HG03064 (cell line): ENCODE measurements around the gene HSPB1.
"Not testable (repeated sequence)": the region's sequence is repeated elsewhere in the genome, so short reads cannot be mapped to it uniquely, and the experiment has no call there.

Experiments
- ATAC-seq: cut with Tn5 transposase; IDR thresholded peaks from one replicate; pipeline ENCODE4 v1.9.1; 2021; ENCODE audit warnings: low read depth; ENCODE audit not compliant: unreplicated experiment

The HSPB1 gene

GRCh38 chr7:76302347-76303201 is at the start of gene HSPB1:
HSPB1 (plus strand) TSS chr7:76302673; CDS start chr7:76302713, 40 bp downstream.
- ATAC-seq, result no peak

- no peak for ATAC-seq
These were observed 47.7 kb upstream of the HSPB1 start for GRCh38 chr7:76254781-76255180.

DNA sequence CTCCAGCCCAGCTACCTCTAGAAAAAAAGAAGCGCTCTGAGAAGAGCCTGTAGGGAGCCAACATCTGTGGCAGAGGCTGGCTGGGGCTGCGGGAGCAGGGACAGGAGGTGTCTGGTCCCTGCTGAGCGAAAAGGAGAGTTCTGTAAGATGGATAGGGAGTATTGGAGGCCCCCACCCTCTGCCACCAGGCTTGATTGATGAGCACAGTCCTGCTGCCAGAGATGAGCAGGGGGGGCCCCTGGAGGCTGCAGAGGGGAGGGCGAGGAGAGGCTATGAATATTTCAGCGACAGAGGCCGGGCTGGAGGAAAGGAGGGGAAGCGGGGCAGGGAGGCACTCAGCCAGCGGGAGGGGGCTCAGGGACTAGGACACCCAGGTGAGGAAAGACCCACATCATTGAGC is 44.5 kb upstream of the HSPB1 start:
- no peak for ATAC-seq

- ATAC-seq, result no peak
These were observed 43.1 kb upstream of the HSPB1 start for GRCh38 chr7:76259124-76260093.

DNA sequence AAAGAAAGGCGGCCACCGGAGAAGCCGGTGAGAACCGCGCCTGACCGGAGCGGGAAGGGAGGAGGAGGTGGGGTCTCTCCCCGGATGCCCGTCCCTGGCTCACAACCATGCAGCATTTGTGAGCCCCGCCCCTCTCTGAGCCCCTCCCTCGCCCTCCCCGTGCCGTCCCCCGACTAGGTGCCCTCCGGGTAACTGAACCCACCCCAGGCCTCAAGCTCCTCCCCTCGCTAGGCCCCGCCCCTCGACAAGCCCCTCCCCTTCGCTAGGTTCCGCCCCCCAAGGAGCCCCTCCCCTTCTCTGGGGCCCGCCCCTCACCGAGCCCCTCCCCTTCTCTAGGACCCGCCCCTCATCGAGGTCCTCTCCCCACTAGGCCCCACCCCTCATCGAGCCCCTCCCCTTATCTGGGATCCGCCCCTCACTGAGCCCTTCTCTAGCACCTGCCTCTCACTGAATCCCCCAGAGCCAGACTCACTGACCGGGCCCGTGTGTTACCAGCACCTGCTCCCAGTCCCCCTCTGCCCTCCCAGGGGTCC is 42.2 kb upstream of the HSPB1 start:
- ATAC-seq, result no peak

- no peak for ATAC-seq
These were observed 41.1 kb upstream of the HSPB1 start for GRCh38 chr7:76261329-76261728.

- ATAC-seq, result no peak
These were observed 40.5 kb upstream of the HSPB1 start for GRCh38 chr7:76261931-76262330.

DNA sequence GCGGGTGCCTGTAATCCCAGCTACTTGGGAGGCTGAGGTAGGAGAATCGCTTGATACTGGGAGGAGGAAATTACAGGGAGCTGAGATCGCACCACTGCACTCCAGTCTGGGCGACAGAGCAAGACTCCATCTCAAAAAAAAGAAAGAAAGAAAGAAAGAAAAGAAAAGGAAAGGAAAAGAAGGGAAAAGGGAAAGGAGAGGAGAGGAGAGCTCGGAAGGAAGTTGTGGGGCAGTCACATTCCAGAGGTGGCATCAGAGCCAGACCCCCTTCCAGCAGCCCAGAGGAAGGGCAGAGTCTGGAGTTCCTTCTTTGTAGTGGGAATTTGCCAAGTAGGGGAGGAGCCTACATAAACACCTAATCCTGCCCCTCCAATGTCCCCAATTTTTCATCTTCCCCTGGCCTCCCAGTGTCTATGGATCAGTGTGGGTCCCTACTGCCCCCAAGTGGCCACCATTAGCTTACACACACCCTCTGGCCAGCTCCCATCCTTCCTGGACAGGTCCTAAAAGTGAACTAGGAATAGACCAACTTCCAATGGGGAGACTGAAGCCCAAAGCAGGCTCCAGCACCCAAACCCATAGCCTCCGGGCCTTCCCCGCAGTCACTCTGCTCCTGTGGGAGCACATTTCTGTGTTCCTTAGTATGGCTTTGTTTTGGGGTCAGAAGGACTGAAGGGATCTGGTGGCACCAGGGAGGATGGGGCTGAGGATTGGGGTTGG is 39.6 kb upstream of the HSPB1 start:
- ATAC-seq, result no peak

- no peak for ATAC-seq
These were observed 37.2 kb upstream of the HSPB1 start for GRCh38 chr7:76265299-76265698.

GRCh38 chr7:76267107-76267893 is 35.2 kb upstream of the HSPB1 start:
- no peak for ATAC-seq

- no peak for ATAC-seq
These were observed 34.6 kb upstream of the HSPB1 start for GRCh38 chr7:76267894-76268183.

DNA sequence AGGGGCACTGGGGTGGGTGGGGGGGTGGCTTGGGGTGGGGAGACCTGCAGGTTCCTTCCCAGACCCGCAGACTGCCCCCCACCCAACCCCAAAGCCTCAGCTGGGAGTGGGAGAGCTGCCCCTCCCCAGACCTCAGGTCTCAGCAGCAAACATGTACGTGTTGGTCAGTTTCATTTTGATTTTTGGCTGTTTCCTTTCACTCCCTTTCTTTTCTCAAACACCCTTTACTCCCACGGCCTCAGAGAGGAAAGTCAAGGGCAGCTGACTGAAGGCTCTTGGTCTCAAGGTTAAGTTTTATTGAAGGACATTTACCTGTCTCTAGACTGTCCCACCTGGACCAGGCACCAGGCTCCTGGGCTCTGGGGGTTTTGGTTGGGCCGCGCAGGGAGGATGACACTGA is 34.1 kb upstream of the HSPB1 start:
- ATAC-seq, result no peak

DNA sequence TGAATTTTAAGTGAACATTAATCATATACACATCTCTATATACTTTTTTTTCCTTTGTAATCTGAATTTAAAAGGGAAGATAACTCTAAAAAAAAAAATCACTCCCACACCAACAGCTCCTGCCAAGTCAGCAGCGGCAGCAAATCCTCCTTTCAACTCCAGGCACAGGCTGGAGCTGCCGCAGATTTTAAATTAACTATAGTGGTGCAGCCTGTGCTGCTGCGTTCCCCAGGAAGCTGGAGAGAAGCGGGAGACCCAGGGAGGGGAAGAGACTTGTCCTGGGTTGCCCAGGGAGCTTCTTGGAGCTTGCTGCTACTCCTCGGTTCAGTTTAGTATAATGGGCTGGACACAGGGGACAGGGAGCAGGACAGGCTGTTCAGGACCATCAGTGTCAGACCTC is 32.6 kb upstream of the HSPB1 start:
- ATAC-seq, result no peak

DNA sequence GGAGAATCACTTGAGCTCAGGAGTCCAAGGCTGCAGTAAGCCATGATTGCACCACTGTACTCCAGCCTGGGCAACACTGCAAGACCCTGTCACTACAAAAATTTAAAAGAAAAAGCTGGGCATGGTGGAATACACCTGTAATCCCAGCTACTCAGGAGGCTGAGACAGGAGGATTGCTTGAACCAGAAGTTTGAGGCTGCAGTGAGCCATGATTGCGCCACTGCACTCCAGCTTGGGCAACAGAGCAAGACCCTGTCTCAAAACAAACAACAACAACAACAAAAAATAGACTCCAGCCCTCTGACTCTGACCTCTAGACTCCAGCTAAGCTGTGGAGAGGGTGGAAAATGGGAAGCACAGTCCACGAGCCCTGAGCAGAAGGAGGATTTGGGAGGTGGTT is 31.1 kb upstream of the HSPB1 start:
- ATAC-seq, result not testable (repeated sequence)

- no peak for ATAC-seq
These were observed 30.3 kb upstream of the HSPB1 start for GRCh38 chr7:76272142-76272541.

GRCh38 chr7:76272851-76273497 is 29.5 kb upstream of the HSPB1 start:
- peak; percentile 52 for ATAC-seq

DNA sequence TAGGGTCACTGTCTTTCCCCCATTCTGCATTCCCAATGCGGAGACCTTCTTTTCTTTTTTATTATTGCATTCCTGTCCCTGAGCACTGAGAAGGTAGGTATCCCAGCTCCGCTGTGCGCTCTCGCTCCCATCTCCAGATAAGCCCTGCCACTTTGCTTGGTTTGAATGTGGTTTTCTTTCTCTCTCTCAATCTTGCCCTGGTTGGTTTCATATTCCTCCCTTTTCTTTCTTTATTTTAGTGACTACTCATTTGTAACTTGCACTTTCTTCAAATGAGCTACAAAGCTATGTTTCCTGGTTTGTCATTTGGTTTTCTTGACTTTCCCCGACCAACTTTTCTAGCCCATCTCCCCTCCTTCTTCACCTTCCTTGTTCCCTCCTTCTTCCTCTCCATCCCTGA is 29.0 kb upstream of the HSPB1 start:
- ATAC-seq, result no peak

DNA sequence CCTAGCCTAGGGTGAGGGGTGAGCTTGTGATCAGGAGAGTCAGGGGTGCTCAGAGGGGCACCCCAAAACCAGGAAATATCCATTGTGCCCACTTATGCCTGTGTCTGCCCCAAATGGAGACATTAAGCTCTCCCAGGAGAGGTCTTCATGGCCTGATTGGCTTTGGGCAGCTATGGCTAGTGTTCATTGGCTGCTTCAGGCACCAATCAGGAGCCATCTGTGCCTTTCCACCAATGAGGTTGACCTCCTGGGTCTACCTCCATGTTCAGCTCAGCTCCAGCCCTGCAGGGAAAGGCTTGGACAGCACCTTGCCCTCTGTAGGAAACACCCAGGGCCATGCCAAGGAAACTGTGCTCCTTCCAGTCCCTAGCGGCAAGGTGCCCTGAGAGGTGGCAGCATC is 23.9 kb upstream of the HSPB1 start:
- ATAC-seq, result no peak

DNA sequence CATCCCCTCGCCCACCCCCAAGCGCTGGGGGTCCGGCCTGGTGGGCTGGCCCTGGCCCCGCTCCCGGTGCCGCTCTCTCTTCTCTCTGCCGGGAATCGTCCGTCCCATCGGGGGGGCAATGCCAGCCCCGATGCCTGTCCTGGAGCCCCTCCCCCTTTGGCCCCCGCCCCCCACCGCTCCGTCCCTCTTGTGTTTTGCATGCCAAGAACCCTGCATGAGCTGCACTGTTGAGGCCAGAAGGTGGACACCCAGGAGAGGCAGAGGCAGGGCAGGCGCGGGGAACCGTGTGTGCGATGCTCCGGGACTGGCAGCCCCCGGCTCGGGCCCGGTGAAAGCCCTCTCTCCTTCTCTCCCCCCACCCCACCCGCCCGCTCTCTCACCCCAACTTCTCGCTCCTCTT is 22.1 kb upstream of the HSPB1 start:
- no peak for ATAC-seq
